ENCODE results near the gene C16orf96. TPM values are rescaled to one million over a fixed set of nuclear protein-coding genes. Genes with fewer than 3 reads are reported as not detected.

The C16orf96 gene
- polyA plus RNA-seq, 1 donor from 2014 or later, result 0.05 TPM

- peaks cover 12 to 32% (median 28%) of the 10 kb centered on the region in 3 donors for H3K4me1 Mint-ChIP-seq
- H3K36me3 Mint-ChIP-seq, result no peaks in the 10 kb centered on the region
- peak within 1 kb of the TSS; percentile 88 to 99 (median 94) for H3K4me3 Mint-ChIP-seq
- no peaks in the 10 kb centered on the region for H3K27me3 Mint-ChIP-seq
- H3K27ac Mint-ChIP-seq, result peak within 1 kb of the TSS; percentile 95 to 100 (median 97)
- H3K9me3 Mint-ChIP-seq, result no peaks in the 10 kb centered on the region
Measured at GRCh38 chr16:4624015-4624826, 68.1 kb downstream of the C16orf96 start, which contains the start of gene MGRN1. Gene MGRN1 (plus strand): TSS chr16:4624826. CDS start chr16:4624961, 135 bp downstream.

GRCh38 chr16:4624827-4625559 lies 68.9 kb downstream of the C16orf96 start:
- no peaks in the 10 kb centered on the region for H3K27me3 Mint-ChIP-seq
- peak overlapping the region; percentile 88 to 99 (median 94) for H3K4me3 Mint-ChIP-seq
- H3K36me3 Mint-ChIP-seq, result no peaks in the 10 kb centered on the region
- peak overlapping the region; percentile 93 to 100 (median 95) for H3K27ac Mint-ChIP-seq
- H3K9me3 Mint-ChIP-seq, result no peaks in the 10 kb centered on the region
- H3K4me1 Mint-ChIP-seq, result peaks cover 12 to 33% (median 28%) of the 10 kb centered on the region in 3 donors

- H3K27ac Mint-ChIP-seq, result peak overlapping the region; percentile 93 to 100 (median 95)
- peak overlapping the region; percentile 88 to 99 (median 94) for H3K4me3 Mint-ChIP-seq
- H3K4me1 Mint-ChIP-seq, result peaks cover 12 to 33% (median 28%) of the 10 kb centered on the region in 3 donors
- H3K36me3 Mint-ChIP-seq, result no peaks in the 10 kb centered on the region
- H3K9me3 Mint-ChIP-seq, result no peaks in the 10 kb centered on the region
- H3K27me3 Mint-ChIP-seq, result no peaks in the 10 kb centered on the region
Measured at GRCh38 chr16:4625560-4626159, 69.5 kb downstream of the C16orf96 start.

GRCh38 chr16:4626396-4626795 lies 70.3 kb downstream of the C16orf96 start:
- H3K36me3 Mint-ChIP-seq, result peaks cover 4% of the 10 kb centered on the region
- H3K9me3 Mint-ChIP-seq, result no peaks in the 10 kb centered on the region
- H3K4me1 Mint-ChIP-seq, result peaks cover 12 to 38% (median 28%) of the 10 kb centered on the region in 3 donors
- H3K4me3 Mint-ChIP-seq, result peak overlapping the region; percentile 88 to 99 (median 94)
- peak overlapping the region; percentile 82 to 93 (median 91) for H3K27ac Mint-ChIP-seq
- H3K27me3 Mint-ChIP-seq, result no peaks in the 10 kb centered on the region

GRCh38 chr16:4628283-4628682 lies 72.1 kb downstream of the C16orf96 start:
- peak overlapping the region in 2 of 4 donors; percentile 20 to 83 for H3K4me3 Mint-ChIP-seq
- H3K27ac Mint-ChIP-seq, result no peak overlapping the region
- peaks cover 12 to 42% (median 28%) of the 10 kb centered on the region in 3 donors for H3K4me1 Mint-ChIP-seq

GRCh38 chr16:4631444-4631843 lies 75.3 kb downstream of the C16orf96 start:
- no peak overlapping the region for H3K27ac Mint-ChIP-seq
- H3K4me1 Mint-ChIP-seq, result peaks cover 4 to 20% (median 11%) of the 10 kb centered on the region in 3 donors
- peaks cover 6% of the 10 kb centered on the region for H3K36me3 Mint-ChIP-seq
- H3K4me3 Mint-ChIP-seq, result peak overlapping the region in 1 of 4 donors; percentile 45
- no peaks in the 10 kb centered on the region for H3K9me3 Mint-ChIP-seq
- no peaks in the 10 kb centered on the region for H3K27me3 Mint-ChIP-seq

More at GRCh38 chr16:4628283-4628682, 72.1 kb downstream of the C16orf96 start:
- Mint-ChIP-seq H3K36me3 (peaks cover 4% of the 10 kb centered on the region), H3K9me3 (no peaks in the 10 kb centered on the region), H3K27me3 (no peaks in the 10 kb centered on the region)

GRCh38 chr16:4633910-4634635 lies 77.9 kb downstream of the C16orf96 start:
- H3K4me1 Mint-ChIP-seq, result peaks cover 3 to 11% (median 5%) of the 10 kb centered on the region in 3 donors
- no peak overlapping the region for H3K27ac Mint-ChIP-seq
- no peaks in the 10 kb centered on the region for H3K27me3 Mint-ChIP-seq
- no peak overlapping the region for H3K4me3 Mint-ChIP-seq
- peaks cover 6% of the 10 kb centered on the region for H3K36me3 Mint-ChIP-seq
- H3K9me3 Mint-ChIP-seq, result no peaks in the 10 kb centered on the region

- peak overlapping the region in 1 of 4 donors; percentile 49 for H3K4me3 Mint-ChIP-seq
- H3K9me3 Mint-ChIP-seq, result no peaks in the 10 kb centered on the region
- peaks cover 6% of the 10 kb centered on the region for H3K36me3 Mint-ChIP-seq
- H3K27ac Mint-ChIP-seq, result peak overlapping the region in 1 of 3 donors; percentile 16
- H3K27me3 Mint-ChIP-seq, result no peaks in the 10 kb centered on the region
- peaks cover 5 to 9% (median 5%) of the 10 kb centered on the region in 3 donors for H3K4me1 Mint-ChIP-seq
Measured at GRCh38 chr16:4634768-4635167, 78.6 kb downstream of the C16orf96 start.

- no peak overlapping the region for H3K27ac Mint-ChIP-seq
- H3K9me3 Mint-ChIP-seq, result no peaks in the 10 kb centered on the region
- no peak overlapping the region for H3K4me3 Mint-ChIP-seq
- no peaks in the 10 kb centered on the region for H3K27me3 Mint-ChIP-seq
- H3K36me3 Mint-ChIP-seq, result peaks cover 3% of the 10 kb centered on the region
- peaks cover 6 to 12% (median 11%) of the 10 kb centered on the region in 3 donors for H3K4me1 Mint-ChIP-seq
Measured at GRCh38 chr16:4636196-4636595, 80.1 kb downstream of the C16orf96 start.

- Mint-ChIP-seq H3K9me3 (no peaks in the 10 kb centered on the region), H3K27ac (peak overlapping the region in 1 of 3 donors; percentile 71), H3K27me3 (no peaks in the 10 kb centered on the region), H3K4me1 (peaks cover 0 to 16% (median 15%) of the 10 kb centered on the region in 3 donors), H3K4me3 (no peak overlapping the region), H3K36me3 (peaks cover 2% of the 10 kb centered on the region)
Measured at GRCh38 chr16:4637501-4638166, 81.5 kb downstream of the C16orf96 start.

- H3K27me3 Mint-ChIP-seq, result no peaks in the 10 kb centered on the region
- no peaks in the 10 kb centered on the region for H3K9me3 Mint-ChIP-seq
- peaks cover 2% of the 10 kb centered on the region for H3K36me3 Mint-ChIP-seq
- H3K4me1 Mint-ChIP-seq, result peaks cover 0 to 15% (median 13%) of the 10 kb centered on the region in 3 donors
- H3K27ac Mint-ChIP-seq, result peak overlapping the region in 1 of 3 donors; percentile 2
- no peak overlapping the region for H3K4me3 Mint-ChIP-seq
Measured at GRCh38 chr16:4639899-4640509, 83.9 kb downstream of the C16orf96 start.

- peak overlapping the region in 1 of 3 donors; percentile 75 for H3K27ac Mint-ChIP-seq
- no peaks in the 10 kb centered on the region for H3K27me3 Mint-ChIP-seq
- H3K9me3 Mint-ChIP-seq, result no peaks in the 10 kb centered on the region
- H3K4me1 Mint-ChIP-seq, result peaks cover 0 to 16% (median 15%) of the 10 kb centered on the region in 3 donors
- H3K36me3 Mint-ChIP-seq, result peaks cover 2% of the 10 kb centered on the region
- H3K4me3 Mint-ChIP-seq, result peak overlapping the region in 1 of 4 donors; percentile 27
Measured at GRCh38 chr16:4640572-4641305, 84.6 kb downstream of the C16orf96 start.

GRCh38 chr16:4641306-4641687 lies 85.2 kb downstream of the C16orf96 start:
- Mint-ChIP-seq H3K9me3 (no peaks in the 10 kb centered on the region), H3K27ac (peak overlapping the region in 1 of 3 donors; percentile 75), H3K36me3 (no peaks in the 10 kb centered on the region), H3K27me3 (no peaks in the 10 kb centered on the region), H3K4me3 (peak overlapping the region in 1 of 4 donors; percentile 27), H3K4me1 (peaks cover 0 to 18% (median 15%) of the 10 kb centered on the region in 3 donors)

Measured in IgD-negative memory B cell (primary cell).